D341Med (cell line): ENCODE results near the gene ZC3H10.

Experiments used
- DNase-seq: peaks from one replicate; pipeline ENCODE4 v3.0.0; 2012; ENCODE audit warnings: low spot score

The ZC3H10 gene

GRCh38 chr12:56127888-56128669 lies 10.0 kb downstream of the ZC3H10 start, which contains the start of gene ESYT1:
Gene ESYT1 (plus strand): TSS chr12:56128267. CDS start chr12:56128320, 53 bp downstream.
- DNase-seq: peak; percentile 94

GRCh38 chr12:56128670-56129205 lies 10.7 kb downstream of the ZC3H10 start:
- peak; percentile 52 for DNase-seq

- peak; percentile 76 for DNase-seq
These were observed 11.3 kb downstream of the ZC3H10 start for GRCh38 chr12:56129206-56129941.

GRCh38 chr12:56129942-56130495 lies 12.0 kb downstream of the ZC3H10 start:
- DNase-seq: no peak

- DNase-seq: no peak
These were observed 12.8 kb downstream of the ZC3H10 start for GRCh38 chr12:56130876-56131275.

- DNase-seq: no peak
These were observed 16.8 kb downstream of the ZC3H10 start for GRCh38 chr12:56134897-56135296.

- no peak for DNase-seq
These were observed 19.9 kb downstream of the ZC3H10 start for GRCh38 chr12:56137853-56138571.

- no peak for DNase-seq
These were observed 24.1 kb downstream of the ZC3H10 start for GRCh38 chr12:56141946-56142784.

GRCh38 chr12:56143217-56143616 lies 25.2 kb downstream of the ZC3H10 start:
- DNase-seq: no peak

GRCh38 chr12:56143870-56144269 lies 25.8 kb downstream of the ZC3H10 start:
- DNase-seq: no peak

- DNase-seq: no peak
These were observed 27.2 kb downstream of the ZC3H10 start for GRCh38 chr12:56145217-56145616.

- DNase-seq: no peak
These were observed 28.7 kb downstream of the ZC3H10 start for GRCh38 chr12:56146492-56147460.

GRCh38 chr12:56150563-56150962 lies 32.5 kb downstream of the ZC3H10 start:
- no peak for DNase-seq

- peak; percentile 74 for DNase-seq
These were observed 33.6 kb downstream of the ZC3H10 start for GRCh38 chr12:56151672-56152131.

GRCh38 chr12:56152132-56152755 lies 34.2 kb downstream of the ZC3H10 start, which contains the start of gene MYL6B:
Gene MYL6B (plus strand): TSS chr12:56152587. CDS start chr12:56153919, 1,332 bp downstream.
- DNase-seq: peak; percentile 94

GRCh38 chr12:56152756-56153677 lies 35.0 kb downstream of the ZC3H10 start:
- DNase-seq: no peak

- no peak for DNase-seq
These were observed 35.6 kb downstream of the ZC3H10 start for GRCh38 chr12:56153678-56154065.

- peak; percentile 55 for DNase-seq
These were observed 36.2 kb downstream of the ZC3H10 start for GRCh38 chr12:56154246-56154771.
